H9 (cell line): ENCODE measurements around the gene WDR4. TPM values are rescaled to one million over a fixed set of nuclear protein-coding genes. Genes with fewer than 3 reads are reported as not detected.

Experiments
- DNase-seq: peaks from one replicate; pipeline ENCODE4 v3.0.0-alpha.2; 2017
- H2AFZ ChIP-seq: one replicate; pipeline ENCODE4 v1.6.1; 2013; ENCODE audit warnings: mild to moderate bottlenecking, low read length, control low read depth, moderate library complexity
- H2AK5ac ChIP-seq: 2 replicates; pipeline ENCODE4 v1.6.1; 2013; ENCODE audit warnings: low read length, control low read depth, mixed read lengths; ENCODE audit not compliant: insufficient read length
- H2BK120ac ChIP-seq: one replicate; pipeline ENCODE4 v1.6.1; 2013; ENCODE audit warnings: low read depth, mild to moderate bottlenecking, low read length, control low read depth, inconsistent platforms; ENCODE audit not compliant: poor library complexity, severe bottlenecking
- H2BK12ac ChIP-seq: 2 replicates; pipeline ENCODE4 v1.6.1; 2013; ENCODE audit warnings: low read length, control low read depth, mixed read lengths, low read depth; ENCODE audit not compliant: insufficient read length
- H2BK15ac ChIP-seq: 2 replicates; pipeline ENCODE4 v1.6.1; 2013; ENCODE audit warnings: low read depth, low read length, control low read depth
- H2BK20ac ChIP-seq: one replicate; pipeline ENCODE4 v1.6.1; 2013; ENCODE audit warnings: low read depth, mild to moderate bottlenecking, low read length, control low read depth, inconsistent platforms; ENCODE audit not compliant: poor library complexity, severe bottlenecking
- H2BK5ac ChIP-seq: 2 replicates; pipeline ENCODE4 v1.6.1; 2013; ENCODE audit warnings: low read length, control low read depth, mixed read lengths; ENCODE audit not compliant: insufficient read length
- H3K14ac ChIP-seq: 2 replicates; pipeline ENCODE4 v1.6.1; 2013; ENCODE audit warnings: low read length, control low read depth; ENCODE audit not compliant: insufficient read depth
- H3K18ac ChIP-seq: 2 replicates; pipeline ENCODE4 v1.6.1; 2013; ENCODE audit warnings: low read depth, mild to moderate bottlenecking, mixed read lengths, low read length, control low read depth; ENCODE audit not compliant: insufficient read length
- H3K23ac ChIP-seq: 2 replicates; pipeline ENCODE4 v1.6.1; 2013; ENCODE audit warnings: low read length, control low read depth, mixed read lengths, low read depth; ENCODE audit not compliant: insufficient read length
- H3K23me2 ChIP-seq: 2 replicates; pipeline ENCODE4 v1.6.1; 2013; ENCODE audit warnings: low read depth, mild to moderate bottlenecking, mixed read lengths, low read length, control low read depth; ENCODE audit not compliant: insufficient read length, poor library complexity, severe bottlenecking
- H3K27ac ChIP-seq: 2 replicates; pipeline ENCODE4 v1.5.1; 2013; ENCODE audit warnings: low read length, control low read depth, mixed read lengths, low read depth; ENCODE audit not compliant: insufficient read length
- H3K27me3 ChIP-seq: 2 replicates; pipeline ENCODE4 v1.6.1; 2013; ENCODE audit warnings: low read length, control low read depth, inconsistent platforms; ENCODE audit not compliant: insufficient read depth
- H3K4ac ChIP-seq: 2 replicates; pipeline ENCODE4 v1.6.1; 2013; ENCODE audit warnings: low read depth, mild to moderate bottlenecking, control low read depth, inconsistent platforms, low read length, moderate library complexity
- H3K4me1 ChIP-seq: 2 replicates; pipeline ENCODE4 v1.6.1; 2013; ENCODE audit warnings: low read length, control low read depth, inconsistent platforms; ENCODE audit not compliant: insufficient read depth
- H3K4me2 ChIP-seq: 2 replicates; pipeline ENCODE4 v1.6.1; 2013; ENCODE audit warnings: low read length, control low read depth, mixed read lengths; ENCODE audit not compliant: insufficient read length, insufficient read depth
- H3K56ac ChIP-seq: 2 replicates; pipeline ENCODE4 v1.6.1; 2013; ENCODE audit warnings: low read depth, mild to moderate bottlenecking, mixed read lengths, low read length, control low read depth; ENCODE audit not compliant: insufficient read length
- H3K79me1 ChIP-seq: 2 replicates; pipeline ENCODE4 v1.6.1; 2013; ENCODE audit warnings: low read depth, mild to moderate bottlenecking, moderate library complexity, low read length, control low read depth, inconsistent platforms; ENCODE audit not compliant: insufficient read depth, poor library complexity, severe bottlenecking
- H3K79me2 ChIP-seq: 2 replicates; pipeline ENCODE4 v1.6.1; 2013; ENCODE audit warnings: low read length, control low read depth, inconsistent platforms; ENCODE audit not compliant: insufficient read depth
- H3K9ac ChIP-seq: 2 replicates; pipeline ENCODE4 v1.6.1; 2013; ENCODE audit warnings: low read length, control low read depth, mixed read lengths; ENCODE audit not compliant: insufficient read length; ENCODE audit errors: extremely low read depth
- H3K9me3 ChIP-seq: one replicate; pipeline ENCODE4 v1.6.1; 2013; ENCODE audit warnings: low read depth, low read length, inconsistent platforms; ENCODE audit not compliant: control insufficient read depth
- H3T11ph ChIP-seq: one replicate; pipeline ENCODE4 v1.6.1; 2013; ENCODE audit warnings: mild to moderate bottlenecking, low read length, control low read depth, inconsistent platforms
- H4K20me1 ChIP-seq: one replicate; pipeline ENCODE4 v1.6.1; 2013; ENCODE audit not compliant: control insufficient read depth, insufficient read length, insufficient read depth
- H4K5ac ChIP-seq: 2 replicates; pipeline ENCODE4 v1.6.1; 2013; ENCODE audit warnings: low read depth, mild to moderate bottlenecking, mixed read lengths, low read length, control low read depth; ENCODE audit not compliant: insufficient read length
- H4K8ac ChIP-seq: replicated peaks from 2 replicates; pipeline ENCODE4 v1.6.1; 2013; ENCODE audit warnings: low read length, control low read depth, mixed read lengths, low read depth; ENCODE audit not compliant: insufficient read length
- H4K91ac ChIP-seq: 2 replicates; pipeline ENCODE4 v1.6.1; 2013; ENCODE audit warnings: low read depth, mild to moderate bottlenecking, moderate library complexity, mixed read lengths, low read length, control low read depth; ENCODE audit not compliant: insufficient read length
- H3K27ac Mint-ChIP-seq, 3 experiments: 2 replicates in 2 of 3; 3 replicates in 1 of 3; pipeline ENCODE4 v1.8.0; 2020 to 2021; ENCODE audit warnings: mixed read lengths in 3 of 3, mild to moderate bottlenecking in 1 of 3, moderate library complexity in 1 of 3
- H3K27me3 Mint-ChIP-seq: 2 replicates; pipeline ENCODE4 v1.8.0; 2021; ENCODE audit warnings: low read depth, mild to moderate bottlenecking, moderate library complexity, mixed read lengths
- H3K36me3 Mint-ChIP-seq, 3 experiments: 2 replicates in 2 of 3; 3 replicates in 1 of 3; pipeline ENCODE4 v1.8.0; 2020 to 2021; ENCODE audit warnings: low read depth in 3 of 3, mixed read lengths in 3 of 3; ENCODE audit not compliant: insufficient read depth in 1 of 3
- H3K4me1 Mint-ChIP-seq, 2 experiments: 2 replicates each; pipeline ENCODE4 v1.8.0; 2020; ENCODE audit warnings: mixed read lengths in 2 of 2
- H3K4me3 Mint-ChIP-seq, 2 experiments: 2 replicates in 1 of 2; 3 replicates in 1 of 2; pipeline ENCODE4 v1.8.0; 2020 to 2021; ENCODE audit warnings: mild to moderate bottlenecking in 2 of 2, mixed read lengths in 2 of 2, moderate library complexity in 1 of 2
- H3K9me3 Mint-ChIP-seq, 2 experiments: 2 replicates in 1 of 2; 3 replicates in 1 of 2; pipeline ENCODE4 v1.8.0; 2020; ENCODE audit warnings: mild to moderate bottlenecking in 2 of 2, mixed read lengths in 2 of 2, moderate library complexity in 1 of 2
- CTCF ChIP-seq: fragments of 200-600 bp; sonication (generic); conservative IDR thresholded peaks from 3 replicates; pipeline ENCODE4 v1.8.0; 2021; ENCODE audit warnings: antibody characterized with exemption, mild to moderate bottlenecking
- WGBS: extraction: QIAGEN DNeasy Blood & Tissue Kit; methylation state at CpG from one replicate; pipeline ENCODE4 v1.1.7; 2013; ENCODE audit warnings: missing lambda C conversion rate, low lambda C conversion rate, mixed read lengths; ENCODE audit not compliant: insufficient read length; ENCODE audit errors: extremely low coverage; 5-methylcytosine and 5-hydroxymethylcytosine counted together
- total RNA-seq: library from RNA; stranded (reverse); gene quantifications from 2 replicates; pipeline ENCODE4 v1.2.1, GENCODE V29; 2021

The WDR4 gene
- total RNA-seq, 1 experiment from 2014 or later, result 54.4 TPM

GRCh38 chr21:42819861-42820615 lies 59.3 kb downstream of the WDR4 start:
- H2BK15ac ChIP-seq, result no peak overlapping the region
- no peak overlapping the region for H2AK5ac ChIP-seq
- H4K8ac ChIP-seq, result no peak overlapping the region
- H3K27me3 ChIP-seq, result no peaks in the 10 kb centered on the region
- Mint-ChIP-seq H3K36me3 (peaks cover 11 to 14% (median 11%) of the 10 kb centered on the region in 3 experiments), H3K4me1 (peaks cover 0 to 2% of the 10 kb centered on the region in 2 experiments; a peak in 2 of 4 replicates), H3K9me3 (peaks cover 25 to 27% of the 10 kb centered on the region in 2 experiments), H3K4me3 (no peak overlapping the region), H3K27ac (peak overlapping the region in 1 of 3 experiments; percentile 31; a peak in 1 of 7 replicates), H3K27me3 (peaks cover 13% of the 10 kb centered on the region)
- H4K91ac ChIP-seq, result no peak overlapping the region
- no peaks in the 10 kb centered on the region for H3K23me2 ChIP-seq
- no peaks in the 10 kb centered on the region for H4K20me1 ChIP-seq
- no peak overlapping the region for H3T11ph ChIP-seq
- TF ChIP-seq CTCF, result no peak
- no peak overlapping the region for H3K14ac ChIP-seq
- no peak overlapping the region for H3K27ac ChIP-seq
- no peak overlapping the region for H2BK5ac ChIP-seq
- no peak overlapping the region for H2BK120ac ChIP-seq
- no peak overlapping the region for H3K23ac ChIP-seq
- WGBS, result no CpG with 5 or more reads among the region's 7 CpGs
- H3K18ac ChIP-seq, result no peak overlapping the region
- no peaks in the 10 kb centered on the region for H3K79me2 ChIP-seq
- H3K56ac ChIP-seq, result no peak overlapping the region
- no peak overlapping the region for H3K4ac ChIP-seq
- no peak overlapping the region for H4K5ac ChIP-seq
- H3K4me2 ChIP-seq, result no peak overlapping the region
- DNase-seq, result no peak
- no peak overlapping the region for H2BK12ac ChIP-seq
- H3K79me1 ChIP-seq, result no peaks in the 10 kb centered on the region
- H3K9ac ChIP-seq, result no peak overlapping the region
- H3K9me3 ChIP-seq, result peaks cover 12% of the 10 kb centered on the region
- no peak overlapping the region for H2AFZ ChIP-seq
- no peak overlapping the region for H2BK20ac ChIP-seq
- no peaks in the 10 kb centered on the region; the same call in 1 of the 2 replicates for H3K4me1 ChIP-seq
